Stimulated activated CD8-positive, alpha-beta memory T cell treated with anti-CD3 and anti-CD28 coated beads, Interleukin-7, amount 100 ng/mL, for 4 hours (primary cell): Measurements from ENCODE around the gene GALNT18.

ENCODE experiments used
- DNase-seq, 2 donors: peaks; one replicate each; pipeline ENCODE4 v3.0.0-alpha.2; 2020; ENCODE audit warnings: low read depth in 2 of 2

Gene GALNT18

GRCh38 chr11:11309906-11310305 lies 311.9 kb downstream of the GALNT18 start:
- no peak for DNase-seq

GRCh38 chr11:11308249-11308648 lies 313.6 kb downstream of the GALNT18 start:
- DNase-seq = no peak

- no peak for DNase-seq
These were observed 314.9 kb downstream of the GALNT18 start for GRCh38 chr11:11306855-11307254.

- DNase-seq = no peak
These were observed 317.3 kb downstream of the GALNT18 start for GRCh38 chr11:11304550-11304949.

GRCh38 chr11:11302565-11302964 lies 319.2 kb downstream of the GALNT18 start:
- no peak for DNase-seq

GRCh38 chr11:11301212-11301611 lies 320.6 kb downstream of the GALNT18 start:
- no peak for DNase-seq

- DNase-seq = no peak
These were observed 324.2 kb downstream of the GALNT18 start for GRCh38 chr11:11297578-11297977.

GRCh38 chr11:11296434-11296833 lies 325.4 kb downstream of the GALNT18 start:
- DNase-seq = no peak

- DNase-seq = no peak
These were observed 327.3 kb downstream of the GALNT18 start for GRCh38 chr11:11294551-11294855.

GRCh38 chr11:11293798-11294550 lies 327.8 kb downstream of the GALNT18 start:
- DNase-seq = no peak

- no peak for DNase-seq
These were observed 329.0 kb downstream of the GALNT18 start for GRCh38 chr11:11292839-11293238.

- DNase-seq = no peak
These were observed 330.5 kb downstream of the GALNT18 start for GRCh38 chr11:11291041-11292015.

GRCh38 chr11:11290354-11290753 lies 331.5 kb downstream of the GALNT18 start:
- DNase-seq = no peak

GRCh38 chr11:11289669-11290068 lies 332.1 kb downstream of the GALNT18 start:
- DNase-seq = no peak

GRCh38 chr11:11288972-11289616 lies 332.7 kb downstream of the GALNT18 start:
- no peak for DNase-seq

- DNase-seq = no peak
These were observed 337.3 kb downstream of the GALNT18 start for GRCh38 chr11:11284481-11284880.

- no peak for DNase-seq
These were observed 340.2 kb downstream of the GALNT18 start for GRCh38 chr11:11281626-11282025.

GRCh38 chr11:11280826-11281225 lies 341.0 kb downstream of the GALNT18 start:
- DNase-seq = no peak

- DNase-seq = no peak
These were observed 341.7 kb downstream of the GALNT18 start for GRCh38 chr11:11279956-11280689.

- DNase-seq = no peak
These were observed 349.6 kb downstream of the GALNT18 start for GRCh38 chr11:11272254-11272653.

- no peak for DNase-seq
These were observed 351.5 kb downstream of the GALNT18 start for GRCh38 chr11:11270236-11270775.
